Measurements from ENCODE around the gene NTRK2.

DNA sequence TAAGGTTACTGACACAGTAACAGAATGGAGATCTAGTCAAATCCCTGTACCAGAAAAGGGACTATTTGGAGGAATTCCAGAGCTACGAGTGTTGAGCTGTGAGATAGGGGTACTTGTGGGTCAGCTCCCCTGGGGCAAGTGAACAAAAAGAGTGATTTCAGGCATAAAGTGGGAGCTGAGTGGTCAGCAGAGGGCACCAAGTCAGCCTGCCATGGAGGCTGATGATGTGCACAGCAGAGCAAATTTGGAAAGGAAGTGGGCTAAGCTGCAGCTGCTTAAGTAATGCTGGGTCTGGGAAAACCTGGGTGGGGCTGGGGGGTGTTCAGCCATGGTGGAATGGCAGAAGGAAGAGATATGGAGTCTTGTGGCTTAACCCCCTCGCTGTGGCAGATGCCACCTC, 327.9 kb downstream of the NTRK2 start:
- TF ChIP-seq, protein P1, sequence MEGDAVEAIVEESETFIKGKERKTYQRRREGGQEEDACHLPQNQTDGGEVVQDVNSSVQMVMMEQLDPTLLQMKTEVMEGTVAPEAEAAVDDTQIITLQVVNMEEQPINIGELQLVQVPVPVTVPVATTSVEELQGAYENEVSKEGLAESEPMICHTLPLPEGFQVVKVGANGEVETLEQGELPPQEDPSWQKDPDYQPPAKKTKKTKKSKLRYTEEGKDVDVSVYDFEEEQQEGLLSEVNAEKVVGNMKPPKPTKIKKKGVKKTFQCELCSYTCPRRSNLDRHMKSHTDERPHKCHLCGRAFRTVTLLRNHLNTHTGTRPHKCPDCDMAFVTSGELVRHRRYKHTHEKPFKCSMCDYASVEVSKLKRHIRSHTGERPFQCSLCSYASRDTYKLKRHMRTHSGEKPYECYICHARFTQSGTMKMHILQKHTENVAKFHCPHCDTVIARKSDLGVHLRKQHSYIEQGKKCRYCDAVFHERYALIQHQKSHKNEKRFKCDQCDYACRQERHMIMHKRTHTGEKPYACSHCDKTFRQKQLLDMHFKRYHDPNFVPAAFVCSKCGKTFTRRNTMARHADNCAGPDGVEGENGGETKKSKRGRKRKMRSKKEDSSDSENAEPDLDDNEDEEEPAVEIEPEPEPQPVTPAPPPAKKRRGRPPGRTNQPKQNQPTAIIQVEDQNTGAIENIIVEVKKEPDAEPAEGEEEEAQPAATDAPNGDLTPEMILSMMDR (IDR thresholded peaks at IDR 0.05; ENCODE audit: insufficient read depth, low read depth, low read length) = no peak
- no peak for TF ChIP-seq EZH2 (IDR thresholded peaks at IDR 0.05; ENCODE audit: insufficient read depth, low read length)
